HCT116 (cell line): ENCODE measurements around the gene NUMA1. TPM values are rescaled to one million over a fixed set of nuclear protein-coding genes. Genes with fewer than 3 reads are reported as not detected.

ENCODE experiments used
- ATAC-seq: fragments of 200-7000 bp; cut with Tn5 transposase; 2 replicates; pipeline ENCODE4 v1.9.1; 2020; ENCODE audit warnings: mild to moderate bottlenecking, moderate library complexity
- BruUV-seq: library from RNA; stranded (reverse); fragments of 400-500 nt; replicated peaks from 2 replicates; lab custom pipeline; 2021; lab: Mats Ljungman, UMichigan
- CTCF ChIA-PET: fragments of 300-600 bp; sonication (Branson Sonifier 250); formaldehyde crosslinking; loops from one replicate; lab custom pipeline; 2021; ENCODE audit warnings: antibody characterized with exemption; lab: Charles Lee
- POLR2A ChIA-PET: fragments of 300-600, 350-600 bp; sonication (Branson Sonifier 250); formaldehyde crosslinking; loops from one replicate; lab custom pipeline; 2021; ENCODE audit warnings: antibody characterized with exemption; lab: Charles Lee
- RAD21 ChIA-PET, 2 experiments: fragments of 300-600 bp; sonication (Branson Sonifier 250); formaldehyde crosslinking; loops; one replicate each; lab custom pipeline; 2023; ENCODE audit warnings: low total read pairs in 2 of 2; ENCODE audit not compliant: uncharacterized antibody in 2 of 2, unreplicated experiment in 2 of 2, low non-redundant PET in 1 of 2; lab: Charles Lee
- DNase-seq: peaks from one replicate; pipeline ENCODE4 v3.0.0-alpha.2; 2010; ENCODE audit warnings: low read depth, low spot score
- H2AFZ ChIP-seq: fragments of 200-600 bp; shearing (Covaris generic), sonication (generic); 2 replicates; pipeline ENCODE4 v1.6.1; 2017; ENCODE audit warnings: low read depth, mixed run types, mixed read lengths, antibody characterized with exemption, low read length; ENCODE audit not compliant: poor library complexity, severe bottlenecking
- H3K27ac ChIP-seq: 2 replicates; pipeline ENCODE4 v1.5.1; 2012; ENCODE audit warnings: low read depth, low read length
- H3K27me3 ChIP-seq: fragments of 200-600 bp; sonication (generic); 2 replicates; pipeline ENCODE4 v1.6.1; 2016; ENCODE audit warnings: mixed run types, low read length, mixed read lengths; ENCODE audit not compliant: insufficient read depth
- H3K36me3 ChIP-seq, 2 experiments: fragments of 200-500 bp in 1 of 2; fragments of 200-600 bp in 1 of 2; sonication (Bioruptor generic) in 1 of 2; sonication (generic) in 1 of 2; 2 replicates each; pipeline versions ENCODE4 v1.5.1 to v1.6.1; 2014 to 2016; ENCODE audit warnings: low read length in 2 of 2, inconsistent platforms in 1 of 2, mixed read lengths in 1 of 2, mixed run types in 1 of 2; ENCODE audit not compliant: insufficient read depth in 2 of 2, control insufficient read depth in 1 of 2
- H3K4me1 ChIP-seq, 2 experiments: fragments of 200-600 bp in 1 of 2; sonication (generic) in 1 of 2; 2 replicates each; pipeline versions ENCODE4 v1.5.1 to v1.6.1; 2012 to 2017; ENCODE audit warnings: low read length in 2 of 2, inconsistent platforms in 1 of 2, mild to moderate bottlenecking in 1 of 2, mixed read lengths in 1 of 2, mixed run types in 1 of 2, moderate library complexity in 1 of 2; ENCODE audit not compliant: insufficient read depth in 2 of 2, control insufficient read depth in 1 of 2
- H3K4me2 ChIP-seq: fragments of 200-600 bp; sonication (generic); 2 replicates; pipeline ENCODE4 v1.6.1; 2017; ENCODE audit warnings: mixed run types, low read length, mixed read lengths
- H3K4me3 ChIP-seq, 2 experiments: fragments of 200-600 bp in 1 of 2; sonication (generic) in 1 of 2; replicated peaks in 1 of 2; 2 replicates each; pipeline ENCODE4 v1.5.1; 2011 to 2016; ENCODE audit warnings: low read length in 2 of 2, control low read depth in 1 of 2, low read depth in 1 of 2, mild to moderate bottlenecking in 1 of 2, mixed read lengths in 1 of 2, mixed run types in 1 of 2
- H3K79me2 ChIP-seq: fragments of 200-600 bp; sonication (generic); 2 replicates; pipeline ENCODE4 v1.6.1; 2017; ENCODE audit warnings: mild to moderate bottlenecking, mixed run types, low read length, moderate library complexity, mixed read lengths; ENCODE audit not compliant: insufficient read depth
- H3K9ac ChIP-seq: fragments of 200-600 bp; sonication (generic); 2 replicates; pipeline ENCODE4 v1.6.1; 2016; ENCODE audit warnings: low read length, mixed read lengths
- H3K9me2 ChIP-seq: fragments of 200-600 bp; sonication (generic), shearing (Covaris generic); 2 replicates; pipeline ENCODE4 v1.6.1; 2017; ENCODE audit warnings: mixed run types, mild to moderate bottlenecking, moderate library complexity; ENCODE audit not compliant: insufficient read depth
- H3K9me3 ChIP-seq, 2 experiments: fragments of 200-500 bp in 1 of 2; fragments of 200-600 bp in 1 of 2; sonication (Bioruptor generic) in 1 of 2; sonication (generic) in 1 of 2; 2 replicates each; pipeline ENCODE4 v1.6.1; 2014 to 2017; ENCODE audit warnings: low read length in 2 of 2, mixed read lengths in 2 of 2, inconsistent platforms in 1 of 2, low read depth in 1 of 2, mild to moderate bottlenecking in 1 of 2, mixed run types in 1 of 2, moderate library complexity in 1 of 2; ENCODE audit not compliant: control insufficient read depth in 1 of 2, insufficient read depth in 1 of 2
- H4K20me1 ChIP-seq: fragments of 200-600 bp; sonication (generic), shearing (Covaris generic); 2 replicates; pipeline ENCODE4 v1.6.1; 2017; ENCODE audit warnings: mixed run types, mild to moderate bottlenecking, moderate library complexity; ENCODE audit not compliant: insufficient read depth
- ATF3 ChIP-seq: IDR thresholded peaks from 2 replicates; pipeline ENCODE4 v1.6.1; 2012
- CEBPB ChIP-seq: IDR thresholded peaks from 2 replicates; pipeline ENCODE4 v1.6.1; 2012; ENCODE audit warnings: low read depth
- CTCF ChIP-seq, 3 experiments: fragments of 200-600 bp in 1 of 3; sonication (generic) in 1 of 3; IDR thresholded peaks in 2 of 3; conservative IDR thresholded peaks in 1 of 3; 2 replicates each; pipeline ENCODE4 v1.5.1; 2012 to 2017; ENCODE audit warnings: low read depth in 2 of 3, low read length in 2 of 3, antibody characterized with exemption in 1 of 3, borderline replicate concordance in 1 of 3, control low read depth in 1 of 3, mild to moderate bottlenecking in 1 of 3, mixed read lengths in 1 of 3, mixed run types in 1 of 3, moderate library complexity in 1 of 3; ENCODE audit not compliant: insufficient read depth in 1 of 3
- EGR1 ChIP-seq: IDR thresholded peaks from 2 replicates; pipeline ENCODE4 v1.6.1; 2012; ENCODE audit warnings: low read depth
- ELF1 ChIP-seq: IDR thresholded peaks from 2 replicates; pipeline ENCODE4 v1.6.1; 2012; ENCODE audit warnings: low read depth, borderline replicate concordance
- EZH2 ChIP-seq: fragments of 200-600 bp; sonication (generic); IDR thresholded peaks from 2 replicates; pipeline ENCODE4 v1.6.1; 2017; ENCODE audit warnings: antibody characterized with exemption, mixed run types
- EZH2phosphoT487 ChIP-seq: fragments of 200-600 bp; IDR thresholded peaks from 2 replicates; pipeline ENCODE4 v1.6.1; 2018; ENCODE audit warnings: antibody characterized with exemption, borderline replicate concordance
- FOSL1 ChIP-seq: IDR thresholded peaks from 2 replicates; pipeline ENCODE4 v1.6.1; 2012; ENCODE audit warnings: low read depth
- JUND ChIP-seq: IDR thresholded peaks from 2 replicates; pipeline ENCODE4 v1.6.1; 2012
- MAX ChIP-seq: IDR thresholded peaks from 2 replicates; pipeline ENCODE4 v1.6.1; 2012
- RAD21 ChIP-seq: IDR thresholded peaks from 2 replicates; pipeline ENCODE4 v1.6.1; 2012; ENCODE audit warnings: low read depth, mild to moderate bottlenecking
- REST ChIP-seq: IDR thresholded peaks from 2 replicates; pipeline ENCODE4 v1.6.1; 2012; ENCODE audit warnings: low read depth
- SP1 ChIP-seq: IDR thresholded peaks from 2 replicates; pipeline ENCODE4 v1.6.1; 2012; ENCODE audit warnings: low read depth
- SRF ChIP-seq: IDR thresholded peaks from 2 replicates; pipeline ENCODE4 v1.6.1; 2012; ENCODE audit warnings: low read depth
- TCF7L2 ChIP-seq: IDR thresholded peaks from 2 replicates; pipeline ENCODE4 v1.7.0; 2011; ENCODE audit warnings: borderline replicate concordance, inconsistent platforms; ENCODE audit not compliant: insufficient read depth, insufficient read length; ENCODE audit errors: extremely low read depth
- YY1 ChIP-seq: IDR thresholded peaks from 2 replicates; pipeline ENCODE4 v1.6.1; 2011; ENCODE audit warnings: low read length, low read depth, moderate library complexity, mild to moderate bottlenecking; ENCODE audit not compliant: insufficient replicate concordance; ENCODE audit errors: extremely low read depth
- ZBTB33 ChIP-seq: IDR thresholded peaks from 2 replicates; pipeline ENCODE4 v1.6.1; 2011; ENCODE audit warnings: mild to moderate bottlenecking, low read length, moderate library complexity; ENCODE audit not compliant: insufficient replicate concordance; ENCODE audit errors: extremely low read depth
- ZFX ChIP-seq: fragments of 450-650 bp; IDR thresholded peaks from 2 replicates; pipeline ENCODE4 v1.6.1; 2017
- ZNF274 ChIP-seq: fragments of 200-500 bp; sonication (Bioruptor generic); IDR thresholded peaks from 2 replicates; pipeline ENCODE4 v1.6.1; 2014; ENCODE audit warnings: mild to moderate bottlenecking, low read depth, low read length, inconsistent platforms
- intact Hi-C: fragments of 100-400 bp; cut with micrococcal nuclease; formaldehyde crosslinking; loops from 2 replicates; pipeline ENCODE4 v1.10.0; 2022
- total RNA-seq: library from RNA; stranded (reverse); gene quantifications from one replicate; pipeline ENCODE4 v1.2.1, GENCODE V29; 2021; ENCODE audit not compliant: unreplicated experiment

Gene NUMA1
- total RNA-seq, 1 experiment from 2014 or later = 133 TPM

DNA sequence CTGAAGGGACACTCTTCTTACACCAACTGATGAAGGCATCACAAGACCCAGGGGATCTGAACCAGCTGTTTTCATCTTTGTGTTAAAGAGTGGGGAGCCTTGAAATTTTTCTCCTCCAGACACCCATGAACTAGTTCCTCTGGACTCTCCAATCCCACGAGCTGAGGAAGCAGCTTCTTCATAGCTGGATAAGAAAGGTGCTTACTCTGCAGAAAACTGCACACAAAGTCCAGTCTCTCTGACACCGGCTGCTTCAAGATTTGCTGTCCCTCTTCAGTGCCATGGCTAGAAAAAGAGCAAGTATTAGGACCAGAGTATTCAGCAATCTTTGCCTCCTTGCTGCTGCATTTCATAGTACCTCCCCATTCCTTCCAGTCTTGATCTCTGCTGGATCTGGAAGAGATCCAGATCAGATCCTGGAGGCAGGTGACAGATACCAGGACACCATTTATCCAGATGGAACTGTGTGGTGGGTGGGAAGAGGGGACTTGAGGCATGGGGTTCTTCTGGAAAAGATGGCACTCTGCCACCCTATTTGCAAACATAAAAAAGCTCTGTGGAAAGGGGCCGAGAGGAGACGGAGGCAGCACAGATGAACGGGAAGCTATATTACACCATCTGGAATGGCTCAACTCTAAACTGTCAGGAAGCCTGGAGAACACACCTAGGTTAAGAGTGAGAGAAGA lies 56.1 kb downstream of the NUMA1 start:
- ChIA-PET RAD21 (interaction anchor here (0.6 to 1.7 kb wide), 7 partner anchors 48 to 159 kb away, joined by 3 to 19 read pairs (median 5); no protein-coding TSS in a partner anchor), CTCF (interaction anchor here (0.6 to 3.7 kb wide), 23 partner anchors 9 to 407 kb away, joined by 3 to 67 read pairs (median 7); no protein-coding TSS in a partner anchor), POLR2A (interaction anchor here (1.4 kb wide), 1 partner anchor 69 kb away, joined by 5 read pairs; no protein-coding TSS in a partner anchor)
- no peak for ATAC-seq
- no peaks in the 10 kb centered on the region for H3K9me2 ChIP-seq
- no peak overlapping the region for H3K4me2 ChIP-seq
- H3K27ac ChIP-seq = no peak overlapping the region
- peaks cover 41 to 42% of the 10 kb centered on the region in 2 experiments for H3K36me3 ChIP-seq
- H3K9ac ChIP-seq = no peak overlapping the region
- H3K9me3 ChIP-seq = no peaks in the 10 kb centered on the region
- H2AFZ ChIP-seq = no peak overlapping the region
- H3K27me3 ChIP-seq = no peaks in the 10 kb centered on the region
- no TSS peak for BruUV-seq
- H3K4me1 ChIP-seq = peaks cover 0 to 5% of the 10 kb centered on the region in 2 experiments; a peak in 1 of 4 replicates
- H3K79me2 ChIP-seq = peaks cover 24% of the 10 kb centered on the region; the same call in 1 of the 2 replicates
- no peaks in the 10 kb centered on the region for H4K20me1 ChIP-seq
- H3K4me3 ChIP-seq = no peak overlapping the region
- intact Hi-C loops = no loop called here
- no peak for DNase-seq
- TF ChIP-seq CTCF (IDR thresholded peaks at IDR 0.05 in 2 of 3, conservative IDR thresholded peaks at IDR 0.05 in 1 of 3; ENCODE audit: borderline replicate concordance in 1 of 3, insufficient read depth in 1 of 3, low read depth in 2 of 3, low read length in 2 of 3) (no peak), ELF1 (no peak), RAD21 (no peak), ZNF274 (no peak), TCF7L2 (no peak), ZBTB33 (no peak), YY1 (no peak), EZH2 (no peak), REST (no peak), FOSL1 (no peak), EZH2phosphoT487 (no peak), MAX (no peak), SRF (no peak), SP1 (no peak), EGR1 (no peak), JUND (no peak), CEBPB (no peak), ZFX (no peak), ATF3 (no peak)
